ENCODE results near the gene TAF8.

DNA sequence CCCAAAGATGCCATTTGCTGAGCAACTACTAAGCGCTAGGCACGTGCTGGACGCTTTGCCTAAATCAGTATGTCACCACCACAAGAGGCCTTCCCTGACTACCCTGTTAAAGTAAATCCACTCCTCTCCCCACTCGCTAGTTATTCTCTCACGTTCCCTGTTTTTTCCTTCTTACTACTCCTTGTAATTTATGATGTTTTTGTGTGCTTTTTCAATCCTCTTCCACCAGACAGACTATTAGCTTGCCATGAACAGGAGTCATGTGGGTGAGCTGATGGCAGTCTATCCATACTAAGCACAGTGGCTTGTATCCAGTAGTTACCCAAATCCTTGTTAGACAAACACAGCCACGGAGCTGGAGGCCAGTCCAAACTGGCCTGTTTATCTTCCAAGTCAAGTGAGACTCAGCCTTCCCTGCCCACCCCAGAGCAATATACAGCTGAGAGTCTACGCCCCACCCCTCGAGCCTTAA is 50.9 kb downstream of the TAF8 start:
- TF ChIP-seq, protein P1, sequence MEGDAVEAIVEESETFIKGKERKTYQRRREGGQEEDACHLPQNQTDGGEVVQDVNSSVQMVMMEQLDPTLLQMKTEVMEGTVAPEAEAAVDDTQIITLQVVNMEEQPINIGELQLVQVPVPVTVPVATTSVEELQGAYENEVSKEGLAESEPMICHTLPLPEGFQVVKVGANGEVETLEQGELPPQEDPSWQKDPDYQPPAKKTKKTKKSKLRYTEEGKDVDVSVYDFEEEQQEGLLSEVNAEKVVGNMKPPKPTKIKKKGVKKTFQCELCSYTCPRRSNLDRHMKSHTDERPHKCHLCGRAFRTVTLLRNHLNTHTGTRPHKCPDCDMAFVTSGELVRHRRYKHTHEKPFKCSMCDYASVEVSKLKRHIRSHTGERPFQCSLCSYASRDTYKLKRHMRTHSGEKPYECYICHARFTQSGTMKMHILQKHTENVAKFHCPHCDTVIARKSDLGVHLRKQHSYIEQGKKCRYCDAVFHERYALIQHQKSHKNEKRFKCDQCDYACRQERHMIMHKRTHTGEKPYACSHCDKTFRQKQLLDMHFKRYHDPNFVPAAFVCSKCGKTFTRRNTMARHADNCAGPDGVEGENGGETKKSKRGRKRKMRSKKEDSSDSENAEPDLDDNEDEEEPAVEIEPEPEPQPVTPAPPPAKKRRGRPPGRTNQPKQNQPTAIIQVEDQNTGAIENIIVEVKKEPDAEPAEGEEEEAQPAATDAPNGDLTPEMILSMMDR (conservative IDR thresholded peaks at IDR 0.05; ENCODE audit: low read depth, low read length): no peak
- TF ChIP-seq EZH2phosphoT487 (IDR thresholded peaks at IDR 0.05; ENCODE audit: borderline replicate concordance, low read length): no peak
- no peak for TF ChIP-seq EZH2 (IDR thresholded peaks at IDR 0.05; ENCODE audit: low read length, unreplicated experiment)

All from PC-3 (cell line).